ENCODE data around the gene KCNQ4.

The KCNQ4 gene

DNA sequence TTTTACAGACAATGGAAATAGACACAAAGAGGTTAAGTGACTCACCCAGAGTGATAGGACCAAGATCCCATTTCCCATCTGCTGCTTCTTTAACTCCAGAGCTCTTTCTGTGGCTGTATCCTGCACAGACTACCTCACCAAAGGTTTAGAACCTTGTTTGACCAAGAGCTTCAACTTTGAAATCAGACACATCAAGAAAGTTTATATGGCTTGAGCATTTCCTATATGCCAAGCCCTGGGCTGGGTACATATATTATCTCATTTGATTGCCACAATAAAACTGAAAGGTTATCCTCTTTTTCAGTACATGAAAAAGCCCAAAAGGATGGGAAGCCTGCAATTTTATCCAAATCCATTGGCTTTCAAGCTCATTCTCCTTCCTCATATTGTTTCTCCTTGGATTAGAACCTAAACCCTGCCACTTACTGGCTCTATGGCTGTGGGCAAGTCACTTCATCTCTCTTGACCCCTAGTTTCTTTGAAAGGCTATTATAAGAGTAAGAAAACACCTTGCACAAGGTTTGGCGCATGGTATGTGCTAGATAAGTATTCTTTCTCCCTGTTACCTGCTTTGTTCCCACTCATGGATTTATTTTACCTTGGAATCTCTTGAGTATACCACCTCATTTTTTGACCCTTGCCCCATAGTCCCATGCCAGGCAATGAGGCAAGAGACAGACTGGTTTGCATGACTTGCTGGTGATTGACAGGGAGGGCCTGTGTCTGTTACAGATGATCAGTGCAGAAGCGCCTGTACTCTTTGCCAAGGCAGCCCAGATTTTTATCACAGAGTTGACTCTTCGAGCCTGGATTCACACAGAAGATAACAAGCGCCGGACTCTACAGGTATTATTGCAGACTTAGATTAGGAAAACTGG, 34.5 kb upstream of the KCNQ4 start:
- H3K36me3 ChIP-seq (ENCODE audit: insufficient read depth, low read length), result peaks cover 73% of the 10 kb centered on the region

GRCh38 chr1:40749817-40750216, 33.8 kb upstream of the KCNQ4 start:
- Histone ChIP-seq H3K4me2 (ENCODE audit: insufficient read depth, low read length) (no peak overlapping the region), H3K9me3 (ENCODE audit: insufficient read depth, low read length, severe bottlenecking) (no peaks in the 10 kb centered on the region), H4K20me1 (ENCODE audit: insufficient read depth, low read length) (no peaks in the 10 kb centered on the region), H3K36me3 (ENCODE audit: insufficient read depth, low read length) (peaks cover 78% of the 10 kb centered on the region), H3K4me3 (ENCODE audit: low read depth in 1 of 2, low read length in 2 of 2) (no peak overlapping the region), H3K27me3 (ENCODE audit: insufficient read depth, low read length, poor library complexity) (no peaks in the 10 kb centered on the region), H3K4me1 (ENCODE audit: insufficient read depth, low read length) (no peaks in the 10 kb centered on the region), H3K79me2 (ENCODE audit: insufficient read depth, low read length) (peaks cover under 1% of the 10 kb centered on the region; the same call in 1 of the 2 replicates), H3K9ac (ENCODE audit: low read depth, low read length) (no peak overlapping the region), H3K27ac (ENCODE audit: low read length) (no peak overlapping the region), H2AFZ (ENCODE audit: low read depth, low read length) (no peak overlapping the region)
- ATAC-seq (ENCODE audit: insufficient read depth, low read depth), result no peak
- no peak for TF ChIP-seq CTCF (IDR thresholded peaks at IDR 0.05; ENCODE audit: borderline replicate concordance, extremely low read depth, low read length, poor library complexity, severe bottlenecking)
- TF ChIP-seq EZH2 (IDR thresholded peaks at IDR 0.05; ENCODE audit: borderline replicate concordance, low read depth, low read length, severe bottlenecking), result no peak
- no peak for DNase-seq

More for the DNA sequence above, 34.5 kb upstream of the KCNQ4 start:
- H3K4me2 ChIP-seq (ENCODE audit: insufficient read depth, low read length), result no peak overlapping the region
- H4K20me1 ChIP-seq (ENCODE audit: insufficient read depth, low read length), result no peaks in the 10 kb centered on the region
- no peak overlapping the region for H2AFZ ChIP-seq (ENCODE audit: low read depth, low read length)
- ATAC-seq (ENCODE audit: insufficient read depth, low read depth) (no peak), DNase-seq (no peak)
- H3K9me3 ChIP-seq (ENCODE audit: insufficient read depth, low read length, severe bottlenecking), result no peaks in the 10 kb centered on the region
- peaks cover 6% of the 10 kb centered on the region; the same call in 1 of the 2 replicates for H3K79me2 ChIP-seq (ENCODE audit: insufficient read depth, low read length)
- no peak overlapping the region for H3K27ac ChIP-seq (ENCODE audit: low read length)
- no peaks in the 10 kb centered on the region for H3K27me3 ChIP-seq (ENCODE audit: insufficient read depth, low read length, poor library complexity)
- no peak overlapping the region for H3K4me3 ChIP-seq (ENCODE audit: low read depth in 1 of 2, low read length in 2 of 2)
- TF ChIP-seq EZH2 (IDR thresholded peaks at IDR 0.05; ENCODE audit: borderline replicate concordance, low read depth, low read length, severe bottlenecking) (no peak), CTCF (IDR thresholded peaks at IDR 0.05; ENCODE audit: borderline replicate concordance, extremely low read depth, low read length, poor library complexity, severe bottlenecking) (no peak)
- no peak overlapping the region for H3K9ac ChIP-seq (ENCODE audit: low read depth, low read length)
- no peaks in the 10 kb centered on the region for H3K4me1 ChIP-seq (ENCODE audit: insufficient read depth, low read length)

DNA sequence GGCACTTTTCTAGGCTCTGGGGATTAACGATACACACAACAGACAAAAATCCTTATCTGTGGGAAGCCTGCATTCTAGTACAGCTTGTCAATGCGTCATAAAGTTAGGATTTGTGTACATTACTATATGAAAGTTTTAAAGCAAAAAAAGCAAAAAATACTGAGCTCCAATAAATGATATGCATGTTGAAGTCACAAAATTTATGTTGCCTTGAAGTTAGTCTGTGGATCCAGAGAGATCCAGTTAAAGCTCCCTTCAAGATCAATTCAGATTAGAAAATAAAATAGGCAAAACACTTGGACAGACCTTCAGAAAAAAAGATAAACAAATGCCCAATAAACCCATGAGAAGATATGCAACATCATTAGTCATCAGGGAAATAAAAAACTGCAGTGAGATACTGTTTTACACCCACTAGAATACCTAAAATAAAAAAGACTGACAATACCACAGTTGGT, 33.1 kb upstream of the KCNQ4 start:
- H3K4me1 ChIP-seq (ENCODE audit: insufficient read depth, low read length), result no peaks in the 10 kb centered on the region

More for the DNA sequence above, 33.1 kb upstream of the KCNQ4 start:
- Histone ChIP-seq H3K4me2 (ENCODE audit: insufficient read depth, low read length) (no peak overlapping the region), H3K79me2 (ENCODE audit: insufficient read depth, low read length) (no peaks in the 10 kb centered on the region), H3K9me3 (ENCODE audit: insufficient read depth, low read length, severe bottlenecking) (no peaks in the 10 kb centered on the region), H3K9ac (ENCODE audit: low read depth, low read length) (no peak overlapping the region), H2AFZ (ENCODE audit: low read depth, low read length) (no peak overlapping the region), H3K36me3 (ENCODE audit: insufficient read depth, low read length) (peaks cover 83% of the 10 kb centered on the region), H4K20me1 (ENCODE audit: insufficient read depth, low read length) (no peaks in the 10 kb centered on the region), H3K27ac (ENCODE audit: low read length) (no peak overlapping the region), H3K27me3 (ENCODE audit: insufficient read depth, low read length, poor library complexity) (no peaks in the 10 kb centered on the region), H3K4me3 (ENCODE audit: low read depth in 1 of 2, low read length in 2 of 2) (no peak overlapping the region)
- TF ChIP-seq CTCF (IDR thresholded peaks at IDR 0.05; ENCODE audit: borderline replicate concordance, extremely low read depth, low read length, poor library complexity, severe bottlenecking), result no peak
- no peak for TF ChIP-seq EZH2 (IDR thresholded peaks at IDR 0.05; ENCODE audit: borderline replicate concordance, low read depth, low read length, severe bottlenecking)
- ATAC-seq (ENCODE audit: insufficient read depth, low read depth), result no peak
- no peak for DNase-seq

Data from DND-41 (cell line).